ENCODE measurements around the gene HACL1. TPM values are rescaled to one million over a fixed set of nuclear protein-coding genes. Genes with fewer than 3 reads are reported as not detected.
A peak's percentile ranks its signal among the peaks of the same experiment; 100 is the strongest.

Gene HACL1
- total and polyA plus RNA-seq, 11 donors, result 7.2 to 21.5 (median 12.6) TPM

DNA sequence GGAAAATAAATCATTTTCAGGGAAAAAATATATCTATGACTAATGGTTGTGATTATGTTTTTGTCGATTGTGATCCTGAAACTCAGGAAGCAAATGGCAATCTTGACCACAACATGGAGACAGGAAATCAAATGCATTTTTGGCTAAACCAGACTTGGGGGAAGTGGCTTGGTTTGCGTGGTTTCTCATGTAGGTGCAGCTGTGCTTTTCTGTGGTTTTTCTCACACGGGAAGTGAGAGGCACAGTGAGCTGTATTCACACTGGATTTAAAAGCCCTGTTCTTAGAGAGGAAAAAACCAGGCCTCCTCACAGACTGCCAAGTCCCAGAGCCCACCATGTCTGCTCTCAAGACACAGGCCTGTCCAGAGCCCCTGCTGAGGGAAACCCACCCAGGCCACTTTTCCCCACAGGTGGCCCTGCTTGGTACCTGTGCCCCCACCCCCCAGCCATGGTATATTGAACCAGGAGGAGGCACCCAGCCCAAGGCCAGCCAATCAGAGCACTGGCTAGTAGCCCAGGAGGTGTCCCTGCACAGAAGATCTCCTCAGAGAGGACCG, 46.3 kb upstream of the HACL1 start:
- no peaks in the 10 kb centered on the region for H3K9me3 ChIP-seq
- ATAC-seq (peak in 2 of 4 donors; percentile 50 to 54), DNase-seq (peak in 1 of 5 donors; percentile 33)
- H3K4me3 ChIP-seq, result no peak overlapping the region
- H3K27me3 ChIP-seq, result no peaks in the 10 kb centered on the region
- H3K27ac ChIP-seq, result peak overlapping the region; percentile 13 to 85 (median 63)
- peaks cover 0 to 9% (median 0%) of the 10 kb centered on the region in 9 donors for H3K36me3 ChIP-seq
- H3K4me1 ChIP-seq, result peaks cover 0 to 35% (median 21%) of the 10 kb centered on the region in 12 donors
- 53 to 70% (median 60%) methylated on average over 4 of the region's 4 CpGs for WGBS, 4 donors
- TF ChIP-seq, protein P1, sequence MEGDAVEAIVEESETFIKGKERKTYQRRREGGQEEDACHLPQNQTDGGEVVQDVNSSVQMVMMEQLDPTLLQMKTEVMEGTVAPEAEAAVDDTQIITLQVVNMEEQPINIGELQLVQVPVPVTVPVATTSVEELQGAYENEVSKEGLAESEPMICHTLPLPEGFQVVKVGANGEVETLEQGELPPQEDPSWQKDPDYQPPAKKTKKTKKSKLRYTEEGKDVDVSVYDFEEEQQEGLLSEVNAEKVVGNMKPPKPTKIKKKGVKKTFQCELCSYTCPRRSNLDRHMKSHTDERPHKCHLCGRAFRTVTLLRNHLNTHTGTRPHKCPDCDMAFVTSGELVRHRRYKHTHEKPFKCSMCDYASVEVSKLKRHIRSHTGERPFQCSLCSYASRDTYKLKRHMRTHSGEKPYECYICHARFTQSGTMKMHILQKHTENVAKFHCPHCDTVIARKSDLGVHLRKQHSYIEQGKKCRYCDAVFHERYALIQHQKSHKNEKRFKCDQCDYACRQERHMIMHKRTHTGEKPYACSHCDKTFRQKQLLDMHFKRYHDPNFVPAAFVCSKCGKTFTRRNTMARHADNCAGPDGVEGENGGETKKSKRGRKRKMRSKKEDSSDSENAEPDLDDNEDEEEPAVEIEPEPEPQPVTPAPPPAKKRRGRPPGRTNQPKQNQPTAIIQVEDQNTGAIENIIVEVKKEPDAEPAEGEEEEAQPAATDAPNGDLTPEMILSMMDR (IDR thresholded peaks at IDR 0.05), result no peak
- TF ChIP-seq POLR2A (IDR thresholded peaks at IDR 0.05), result no peak
- intact Hi-C loops (cut with DNase I), result no loop called here

DNA sequence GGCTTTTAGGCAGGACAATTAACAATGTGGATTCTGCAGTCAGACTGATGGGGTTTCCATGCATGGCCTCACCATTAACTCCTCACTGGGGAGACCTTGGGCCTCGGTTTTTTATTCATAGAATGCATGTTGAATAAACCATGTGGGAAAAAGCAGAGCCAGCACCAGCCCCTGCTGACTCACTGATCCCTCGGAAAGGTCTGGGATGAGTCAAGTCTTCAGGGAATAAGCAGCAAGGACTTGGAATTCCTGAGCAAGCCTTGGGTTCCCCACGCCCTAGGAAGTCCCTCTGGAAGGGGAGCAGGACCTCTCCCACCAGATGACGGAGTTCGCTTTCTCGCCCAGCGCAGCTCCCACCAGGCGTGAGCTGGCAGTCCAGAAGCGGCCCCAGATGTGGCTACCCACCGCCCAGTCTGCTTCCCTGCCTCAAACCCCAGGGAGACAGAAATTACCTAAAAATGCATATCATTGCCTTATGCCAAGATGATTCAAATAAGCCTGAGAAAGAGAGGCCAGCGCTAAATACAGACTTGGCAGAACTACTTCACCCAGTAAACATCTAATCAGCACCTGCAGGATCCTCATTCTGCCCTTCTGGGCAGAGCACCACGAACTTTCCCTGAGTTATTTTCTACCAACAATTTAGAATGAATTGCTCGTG, 45.6 kb upstream of the HACL1 start:
- DNase-seq, result peak; percentile 55 to 79 (median 75)
- no peak for TF ChIP-seq POLR2A (IDR thresholded peaks at IDR 0.05)
- TF ChIP-seq, protein P1 (IDR thresholded peaks at IDR 0.05), result no peak
- no peak overlapping the region for H3K4me3 ChIP-seq
- intact Hi-C loops (cut with DNase I), result no loop called here
- no peaks in the 10 kb centered on the region for H3K27me3 ChIP-seq
- WGBS, 4 donors, result 47 to 65% (median 56%) methylated on average over 13 of the region's 13 CpGs
- no peaks in the 10 kb centered on the region for H3K9me3 ChIP-seq
- peaks cover 0 to 35% (median 21%) of the 10 kb centered on the region in 12 donors for H3K4me1 ChIP-seq
- H3K36me3 ChIP-seq, result peaks cover 0 to 10% (median 0%) of the 10 kb centered on the region in 9 donors
- peak overlapping the region; percentile 3 to 85 (median 63) for H3K27ac ChIP-seq
- ATAC-seq, result peak; percentile 48 to 89 (median 88)

DNA sequence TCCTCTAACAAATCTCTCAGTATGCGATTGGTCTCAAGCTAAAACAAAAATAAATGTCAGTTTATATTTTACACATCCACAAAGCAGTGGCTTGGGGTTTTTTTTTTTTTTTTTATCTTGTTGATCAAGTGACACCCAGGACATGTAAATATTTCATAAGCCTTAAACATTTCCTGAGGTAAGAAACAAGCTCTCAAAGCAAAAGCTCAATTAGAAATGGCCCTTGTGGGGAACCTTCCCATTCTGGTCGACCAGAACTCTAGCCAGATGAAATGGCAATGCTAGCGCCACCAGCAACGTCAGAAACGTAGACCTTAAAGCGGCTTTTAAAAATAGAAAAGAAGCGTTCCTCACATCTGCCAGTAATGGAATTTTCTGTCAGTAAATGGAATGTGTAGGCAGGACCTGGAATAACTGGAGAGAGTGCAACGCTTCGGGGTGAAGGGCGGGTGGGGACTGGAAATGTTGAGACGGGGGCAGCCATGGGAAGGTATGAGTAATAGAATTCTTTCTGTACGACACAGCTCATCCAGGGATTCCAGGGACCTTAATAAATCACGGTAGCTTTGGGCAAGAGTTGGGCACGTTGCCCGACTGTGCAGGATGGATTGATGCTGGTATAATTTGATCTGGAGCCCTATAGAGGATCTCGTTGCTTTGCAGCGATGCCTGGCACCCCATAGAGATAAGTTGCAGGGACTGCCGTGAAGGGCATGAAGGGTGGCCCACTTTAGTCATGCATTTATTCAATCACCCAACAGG, 44.6 kb upstream of the HACL1 start:
- Histone ChIP-seq H3K4me3 (no peak overlapping the region), H3K27me3 (no peaks in the 10 kb centered on the region), H3K36me3 (peaks cover 0 to 13% (median 0%) of the 10 kb centered on the region in 9 donors), H3K4me1 (peaks cover 0 to 35% (median 19%) of the 10 kb centered on the region in 12 donors), H3K27ac (peak overlapping the region in 6 of 12 donors; percentile 54 to 85 (median 77)), H3K9me3 (no peaks in the 10 kb centered on the region)
- 79 to 86% (median 84%) methylated on average over 18 of the region's 18 CpGs for WGBS, 4 donors
- ATAC-seq (no peak), DNase-seq (no peak)
- intact Hi-C loops (cut with DNase I), result no loop called here
- no peak for TF ChIP-seq POLR2A (IDR thresholded peaks at IDR 0.05)
- TF ChIP-seq, protein P1 (IDR thresholded peaks at IDR 0.05), result no peak

DNA sequence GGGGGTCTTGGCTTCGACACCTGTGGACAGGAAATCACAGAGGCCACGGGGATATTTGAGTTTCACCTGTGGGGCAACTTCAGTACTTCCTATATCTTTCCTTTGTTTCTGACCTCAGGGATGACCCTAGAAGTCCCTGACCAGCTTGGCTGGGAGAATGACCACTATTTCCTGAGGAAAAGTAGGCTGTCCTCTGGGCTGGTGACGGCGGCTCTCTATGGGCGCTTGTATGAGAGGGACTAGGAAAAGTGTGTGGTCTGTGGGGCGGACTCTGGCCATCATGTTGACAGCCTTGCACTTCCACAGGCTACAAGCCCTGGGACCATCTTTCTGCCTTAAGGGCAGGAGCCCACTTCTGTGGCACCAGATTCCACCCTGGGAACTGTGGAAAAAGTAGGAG, 43.9 kb upstream of the HACL1 start:
- Histone ChIP-seq H3K27ac (peak overlapping the region in 1 of 12 donors; percentile 71), H3K4me1 (peaks cover 0 to 35% (median 19%) of the 10 kb centered on the region in 12 donors), H3K27me3 (no peaks in the 10 kb centered on the region), H3K4me3 (no peak overlapping the region), H3K36me3 (peaks cover 0 to 13% (median 0%) of the 10 kb centered on the region in 9 donors), H3K9me3 (no peaks in the 10 kb centered on the region)
- intact Hi-C loops (cut with DNase I), result no loop called here
- TF ChIP-seq, protein P1 (IDR thresholded peaks at IDR 0.05), result no peak
- TF ChIP-seq POLR2A (IDR thresholded peaks at IDR 0.05), result no peak
- no peak for ATAC-seq
- DNase-seq, result no peak
- WGBS, 4 donors, result 89 to 94% (median 92%) methylated on average over 6 of the region's 6 CpGs
